Activated naive CD4-positive, alpha-beta T cell (primary cell): ENCODE results near the gene LIG3.
"Not testable (repeated sequence)": the region's sequence is repeated elsewhere in the genome, so short reads cannot be mapped to it uniquely, and the experiment has no call there.

Source experiments
- DNase-seq, 4 experiments: peaks; one replicate each; lab custom pipeline; 2025; lab: John Stamatoyannopoulos, UW

Gene LIG3

DNA sequence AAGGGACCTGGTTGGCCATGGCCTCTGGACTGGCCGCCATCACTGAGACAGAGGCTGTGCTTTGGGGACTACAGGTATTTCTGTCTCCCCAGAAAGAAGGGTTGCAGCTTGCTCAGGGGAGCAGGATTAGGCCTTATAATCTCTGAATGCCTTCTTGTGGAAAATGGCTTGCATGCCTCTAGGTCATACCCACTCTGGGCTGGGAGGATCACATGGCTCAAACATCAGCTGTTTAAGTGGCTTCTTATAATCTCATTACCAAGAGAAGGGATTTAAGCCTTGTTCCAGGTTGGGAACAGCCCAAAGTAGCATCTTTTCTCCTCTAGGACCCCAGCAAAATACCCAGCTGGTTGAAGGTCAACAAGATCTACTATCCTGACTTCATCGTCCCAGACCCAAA, 19.1 kb downstream of the LIG3 start:
- DNase-seq = no peak

DNA sequence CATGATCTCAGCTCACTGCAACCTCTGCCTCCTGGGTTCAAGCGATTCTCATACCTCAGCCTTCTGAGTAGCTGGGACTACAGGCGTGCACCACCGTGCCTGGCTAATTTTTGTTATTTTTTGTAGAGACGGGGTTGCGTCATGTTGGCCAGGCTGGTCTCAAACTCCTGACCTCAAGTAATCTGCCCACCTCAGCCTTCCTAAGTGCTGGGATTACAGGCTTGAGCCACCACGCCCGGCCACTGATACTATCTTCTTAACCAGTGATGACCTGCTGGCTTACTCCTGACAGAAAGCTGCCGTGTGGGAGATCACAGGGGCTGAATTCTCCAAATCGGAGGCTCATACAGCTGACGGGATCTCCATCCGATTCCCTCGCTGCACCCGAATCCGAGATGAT, 20.7 kb downstream of the LIG3 start:
- DNase-seq = not testable (repeated sequence)

DNA sequence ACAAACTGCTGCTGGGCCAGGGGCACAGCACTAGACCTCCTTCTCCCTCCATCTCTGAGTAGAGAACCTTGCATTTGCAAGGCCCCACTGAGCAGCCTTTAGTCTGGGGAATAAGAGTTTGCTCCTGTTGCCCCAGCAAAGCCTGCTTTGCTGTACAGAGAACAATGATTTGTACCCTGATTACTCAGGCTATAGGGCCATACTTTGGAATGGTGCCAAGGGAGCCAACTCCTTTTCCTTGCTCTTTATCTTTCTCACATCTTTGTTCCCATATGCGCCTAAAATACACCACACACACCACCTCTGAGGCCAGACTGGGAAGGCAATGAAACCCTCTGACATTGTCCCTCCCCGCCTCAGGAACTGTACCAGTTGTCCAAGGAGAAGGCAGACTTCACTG, 21.2 kb downstream of the LIG3 start:
- DNase-seq = no peak

DNA sequence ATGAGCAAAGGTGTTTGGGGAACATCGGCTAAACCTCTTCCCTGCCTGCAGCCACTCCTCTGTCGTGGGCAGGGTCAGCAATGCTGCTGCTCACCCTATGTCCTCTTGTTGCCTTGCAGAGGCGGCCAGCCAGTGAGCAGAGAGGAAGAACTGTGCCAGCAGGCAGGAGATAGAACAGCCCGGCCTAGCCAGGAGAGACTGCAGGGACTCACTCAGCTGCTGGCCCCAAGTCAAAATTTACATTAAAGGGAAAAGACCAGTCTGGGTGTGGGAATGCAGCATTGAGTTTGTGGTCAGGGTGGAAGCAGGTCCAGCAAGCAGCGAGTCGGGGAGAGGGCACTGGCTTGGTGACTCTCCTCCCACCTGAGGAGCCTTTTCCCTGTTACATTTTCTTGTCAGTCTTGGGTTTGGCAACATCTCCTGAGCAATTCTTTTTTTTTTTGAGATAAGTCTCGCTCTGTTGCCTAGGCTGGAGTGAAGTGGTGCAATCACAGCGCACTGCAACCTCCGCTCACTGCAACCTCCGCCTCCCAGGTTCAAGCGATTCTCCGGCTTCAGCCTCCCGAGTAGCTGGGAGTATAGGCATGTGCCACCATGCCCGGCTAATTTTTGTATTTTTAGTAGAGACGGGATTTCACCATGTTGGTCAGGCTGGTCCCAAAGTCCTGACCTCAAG, 22.7 kb downstream of the LIG3 start:
- no peak for DNase-seq

DNA sequence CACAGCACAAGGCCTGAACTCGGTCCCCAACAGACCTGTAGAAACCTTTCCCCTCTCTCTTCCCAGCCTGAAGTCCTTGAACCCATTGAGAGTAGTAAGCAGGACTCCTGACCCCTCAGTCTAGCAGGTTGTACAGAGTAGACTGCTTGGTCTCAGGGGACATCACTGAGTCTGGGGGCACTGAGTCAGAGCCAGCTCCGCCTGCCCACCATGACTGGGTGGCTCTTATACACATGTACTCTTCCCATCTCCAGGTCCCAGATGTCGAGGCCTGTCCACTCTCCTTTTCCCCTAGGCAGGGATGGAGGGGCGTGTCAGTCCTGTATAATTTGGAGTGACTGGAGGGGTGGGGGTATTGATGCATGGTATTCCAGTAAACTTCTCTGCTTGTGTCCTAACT, 23.5 kb downstream of the LIG3 start:
- no peak for DNase-seq

DNA sequence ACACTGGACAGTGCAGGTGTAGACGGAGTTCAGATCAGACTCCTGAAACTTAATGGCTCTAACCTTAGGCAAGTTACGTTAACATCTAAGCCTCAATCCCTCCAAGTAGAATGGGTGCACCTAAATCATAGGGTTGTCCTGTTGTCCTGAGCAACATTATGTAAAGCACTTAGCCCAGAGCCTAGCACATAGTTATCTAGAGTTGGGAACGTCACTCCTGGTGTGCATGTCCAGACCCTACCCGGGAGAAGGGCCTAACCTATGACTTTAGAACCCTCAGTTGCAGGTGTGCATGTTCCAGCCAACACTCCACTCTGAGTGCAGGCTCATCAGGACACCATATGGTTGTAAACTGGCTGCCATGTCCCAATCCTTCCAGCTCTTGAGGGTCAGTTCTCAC, 26.0 kb downstream of the LIG3 start:
- DNase-seq = no peak

DNA sequence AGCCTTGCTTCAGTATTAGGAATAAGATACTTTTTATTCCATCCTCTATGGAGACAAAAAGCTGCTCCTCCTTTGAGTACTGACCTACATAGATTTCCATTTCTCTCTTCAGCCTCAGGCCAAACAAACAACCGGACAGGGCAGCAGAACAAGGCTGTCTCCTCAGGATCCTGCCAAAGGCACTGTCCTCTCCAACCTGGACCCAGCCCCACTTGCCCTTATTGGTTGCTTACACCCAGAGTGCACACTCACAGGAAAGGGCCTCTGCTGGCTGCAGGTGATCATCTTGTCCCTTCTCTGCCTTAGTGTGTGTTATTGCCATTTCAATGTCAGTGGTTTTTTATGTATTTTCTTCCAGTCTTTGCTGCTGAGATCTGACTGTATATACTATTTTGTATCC, 26.6 kb downstream of the LIG3 start:
- DNase-seq = no peak

DNA sequence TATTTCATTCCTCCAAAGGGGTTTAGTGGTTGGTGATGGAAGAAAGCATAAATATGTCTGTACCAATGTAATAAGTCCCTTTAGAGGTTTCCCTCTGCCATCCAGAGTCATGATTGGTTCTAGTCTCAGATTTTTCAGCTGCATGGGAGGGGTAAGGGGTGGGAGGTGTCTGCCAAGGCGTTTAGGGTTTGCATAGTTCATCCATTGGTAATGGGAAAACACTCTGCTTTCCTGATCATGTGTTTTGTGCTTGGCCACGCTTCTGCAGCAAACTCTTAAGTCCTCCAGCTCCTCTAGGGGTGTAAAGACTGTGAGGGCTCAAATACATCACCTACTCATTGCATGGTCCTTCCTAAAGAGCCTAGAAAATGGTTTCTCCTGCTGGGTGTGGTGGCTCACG, 29.8 kb downstream of the LIG3 start:
- no peak for DNase-seq

DNA sequence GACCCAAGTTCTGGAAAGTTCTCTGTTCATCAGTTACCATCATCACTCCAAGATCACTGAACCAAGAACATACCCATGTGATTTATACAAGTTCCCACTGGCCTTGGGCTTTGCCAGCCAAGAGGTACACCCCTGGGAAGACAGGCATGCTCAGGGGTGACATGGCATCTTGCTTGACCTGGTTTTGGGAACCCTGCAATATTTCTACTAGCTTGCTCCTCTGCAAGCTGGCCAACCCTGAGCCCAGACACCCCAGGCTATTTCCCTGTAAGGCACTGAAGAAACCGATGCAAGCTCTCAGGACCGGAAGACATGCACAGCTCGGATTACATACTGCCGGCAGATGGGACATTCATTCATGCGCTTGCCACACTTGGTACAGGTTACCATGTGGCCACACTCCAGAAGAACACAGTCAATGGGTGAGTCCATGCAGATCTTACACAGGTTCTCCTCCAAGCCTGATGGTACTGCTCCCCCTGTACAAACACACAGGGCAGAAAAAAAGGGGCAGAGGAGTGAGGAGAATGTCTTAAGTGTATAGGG, 31.4 kb downstream of the LIG3 start:
- DNase-seq = no peak

DNA sequence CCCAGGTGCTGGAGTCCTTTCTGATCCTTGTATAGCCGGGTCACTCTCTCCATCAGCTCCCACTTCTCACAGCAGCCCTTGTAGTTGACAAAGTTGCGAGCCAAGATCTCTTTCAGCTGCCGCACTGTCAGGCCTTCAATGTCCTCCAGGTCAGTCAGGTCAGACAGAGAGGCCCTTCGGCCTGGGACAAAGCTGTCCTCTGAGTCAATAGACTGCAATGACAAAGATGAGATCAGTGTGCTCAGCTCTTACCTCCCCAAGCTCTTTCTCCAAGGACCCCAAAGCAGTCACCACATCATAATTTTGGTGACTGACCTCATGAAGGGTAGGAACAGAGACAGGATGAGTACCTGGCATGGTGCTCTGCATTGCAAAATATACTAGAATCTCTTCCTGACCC, 36.1 kb downstream of the LIG3 start:
- no peak for DNase-seq

DNA sequence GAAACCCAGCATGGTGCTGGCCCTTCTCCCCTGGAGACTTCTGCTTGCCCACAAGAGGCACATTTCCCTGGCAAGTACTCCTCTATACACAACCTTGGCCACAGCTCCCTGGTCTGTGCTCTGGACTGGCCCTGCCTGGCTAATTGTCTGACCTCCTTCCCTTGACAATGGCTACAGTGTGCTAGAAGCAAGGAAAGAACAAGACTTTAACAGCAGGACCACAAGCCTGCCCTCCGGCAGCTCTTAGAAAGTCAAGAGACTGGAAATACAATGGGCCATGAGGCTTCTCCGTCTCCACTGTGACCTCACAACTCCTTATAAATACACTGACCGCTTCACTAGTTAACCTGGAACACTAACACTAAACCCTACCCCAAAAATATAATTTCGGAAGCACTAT, 36.7 kb downstream of the LIG3 start:
- no peak for DNase-seq

DNA sequence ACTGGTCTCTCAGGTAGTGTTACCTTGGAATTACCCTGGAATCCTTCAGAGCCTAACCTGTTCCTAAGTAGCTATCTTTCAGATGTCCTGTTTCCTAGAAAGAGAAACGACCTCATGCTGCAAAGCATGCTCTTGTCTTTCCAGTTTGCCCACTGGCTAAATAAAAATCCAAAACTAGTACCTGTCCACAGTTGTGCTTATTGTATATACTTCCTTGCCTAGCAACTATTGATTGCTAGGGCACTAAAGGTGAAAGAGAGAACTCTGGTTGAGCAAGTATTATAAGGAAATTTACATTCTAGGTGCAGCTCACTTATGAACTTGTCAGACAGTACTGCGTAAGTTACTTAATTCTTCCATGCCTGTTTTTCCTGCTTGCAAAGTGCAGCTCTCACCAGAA, 38.5 kb downstream of the LIG3 start:
- DNase-seq = no peak

DNA sequence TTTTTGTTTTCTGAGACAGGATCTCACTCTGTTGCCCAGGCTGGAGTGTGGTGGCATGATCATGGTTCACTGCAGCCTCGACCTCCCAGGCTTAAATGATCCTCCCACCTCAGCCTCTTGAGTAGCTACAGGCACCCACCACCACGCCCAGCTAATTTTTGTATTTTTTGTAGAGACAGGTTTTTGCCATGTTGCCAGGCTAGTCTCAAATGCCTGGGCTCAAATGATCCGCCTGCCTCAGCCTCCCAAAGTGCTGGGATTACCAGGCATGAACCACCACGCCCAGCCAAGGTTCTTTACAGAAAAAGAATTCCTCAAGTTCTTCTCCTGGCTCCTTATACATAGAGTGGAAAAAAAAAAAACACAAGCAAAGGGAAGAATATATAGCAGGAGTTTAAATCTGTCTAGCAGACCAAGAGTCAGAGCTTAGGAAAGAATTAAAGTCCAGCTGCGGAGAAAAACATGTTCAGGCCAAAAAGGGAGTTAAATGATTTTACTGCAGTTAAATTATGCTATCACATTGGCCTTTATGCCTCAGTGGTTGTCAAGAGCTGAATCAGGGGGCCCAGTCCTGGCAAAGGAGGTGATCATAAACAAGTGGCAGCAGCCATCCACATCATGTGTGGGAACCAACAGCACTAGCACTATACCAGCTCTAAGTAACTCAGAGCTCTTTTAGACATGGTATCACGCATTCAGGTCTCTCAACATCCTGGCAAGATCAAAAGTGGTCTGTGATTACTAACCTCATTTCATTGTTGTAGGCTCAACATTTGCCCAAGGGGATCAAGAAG, 39.3 kb downstream of the LIG3 start:
- DNase-seq = no peak

DNA sequence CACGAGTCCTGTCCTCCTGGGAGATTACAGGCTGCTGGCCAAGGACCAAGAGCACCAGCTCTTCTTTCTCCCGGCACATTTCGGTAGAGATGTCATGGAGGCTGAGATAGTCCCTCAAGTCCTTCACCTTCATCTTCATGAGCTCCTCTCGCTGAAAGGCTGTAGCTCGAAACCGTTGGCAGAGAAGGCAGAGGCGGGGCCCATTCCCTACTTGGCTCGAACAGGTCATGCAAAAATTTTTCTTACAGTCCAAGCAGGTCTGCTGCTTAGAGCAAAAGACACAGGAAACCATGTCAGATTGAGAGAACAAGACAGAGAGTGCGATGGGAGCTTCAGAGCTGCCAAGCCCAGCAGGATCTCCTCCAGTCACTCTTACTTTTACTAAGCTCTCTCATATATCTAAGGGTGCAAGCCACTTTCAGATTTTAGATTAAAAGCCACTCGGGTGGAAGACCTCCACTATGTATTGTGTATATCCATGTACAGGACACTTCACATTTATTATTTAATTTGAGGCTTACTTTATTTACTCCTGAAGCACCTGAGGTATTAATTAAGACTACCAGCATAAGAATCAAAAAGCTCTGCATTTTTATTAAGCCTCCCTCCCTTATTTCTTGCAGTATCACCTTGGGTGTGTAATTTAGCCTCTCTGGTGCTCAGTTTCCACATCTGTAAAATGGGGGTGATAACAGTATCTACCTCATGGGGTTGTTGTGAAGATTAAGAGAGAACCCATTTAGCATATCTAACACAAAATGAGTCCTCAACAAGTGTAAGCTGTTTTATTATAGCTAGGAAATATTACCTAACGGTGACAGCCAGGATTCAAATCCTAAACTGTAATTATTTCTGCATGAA, 41.4 kb downstream of the LIG3 start:
- DNase-seq = no peak

DNA sequence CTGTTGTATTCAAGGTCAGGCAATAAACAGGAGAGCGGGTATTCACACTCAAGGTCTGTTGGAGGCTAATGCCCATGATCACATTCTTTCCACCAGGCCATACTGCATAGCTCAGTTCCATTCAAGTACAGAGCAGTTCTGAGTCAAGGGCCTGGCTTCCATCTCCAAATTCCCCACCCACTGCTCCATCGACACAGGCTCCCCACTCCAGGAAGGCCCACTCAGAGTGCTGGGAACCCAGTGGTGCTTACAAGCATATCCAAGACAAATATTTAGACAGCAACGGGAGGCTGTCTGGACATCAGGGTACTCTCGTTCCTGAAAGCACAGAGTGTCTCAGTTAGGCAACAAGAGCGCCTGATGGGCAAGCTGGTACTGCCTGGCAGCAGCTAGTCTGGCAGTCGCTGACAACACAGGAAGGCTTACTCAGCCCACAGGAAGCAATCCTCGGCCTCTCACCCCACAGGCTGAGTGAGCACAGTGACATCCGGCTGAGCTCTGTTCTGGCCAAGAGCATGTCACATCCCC, 42.3 kb downstream of the LIG3 start:
- DNase-seq = peak; percentile 22 to 53 (median 32)

DNA sequence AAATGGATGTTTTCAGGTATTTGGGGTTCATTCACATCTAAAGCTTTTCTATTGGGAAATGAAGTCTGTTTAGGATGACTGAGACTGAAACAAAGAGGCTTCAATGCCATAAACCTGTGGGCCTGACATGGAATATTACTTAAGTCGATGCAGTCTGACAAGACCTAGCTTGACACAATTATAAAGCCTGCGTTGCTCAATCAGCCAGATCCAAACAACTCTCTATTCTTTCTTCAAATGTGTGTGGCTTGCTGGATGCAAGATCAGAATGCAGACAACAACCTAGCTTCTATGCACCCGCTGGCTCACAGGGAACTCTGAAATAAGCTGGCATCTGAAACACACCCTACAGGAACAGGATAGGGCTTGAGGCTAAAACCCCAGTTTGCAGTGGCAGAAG, 43.2 kb downstream of the LIG3 start:
- no peak for DNase-seq

DNA sequence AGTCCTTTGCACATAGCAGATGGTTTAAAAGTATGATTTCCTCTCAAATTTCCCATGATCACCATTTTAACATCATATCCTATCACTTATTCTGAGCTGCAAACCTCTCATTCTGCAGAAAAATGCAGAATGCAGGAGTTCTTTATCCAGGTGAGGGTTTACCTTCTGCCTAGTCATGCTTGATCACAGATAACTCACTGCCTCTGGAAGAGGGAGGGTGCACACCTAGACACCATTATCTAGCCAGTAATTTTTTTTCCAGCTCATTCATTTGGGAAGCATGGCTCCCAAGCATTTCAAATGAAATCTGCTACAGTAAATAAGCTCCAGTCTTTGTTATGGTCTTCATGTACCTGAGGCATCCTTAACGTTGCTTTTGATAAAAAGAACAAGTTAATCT, 45.2 kb downstream of the LIG3 start:
- DNase-seq = no peak

DNA sequence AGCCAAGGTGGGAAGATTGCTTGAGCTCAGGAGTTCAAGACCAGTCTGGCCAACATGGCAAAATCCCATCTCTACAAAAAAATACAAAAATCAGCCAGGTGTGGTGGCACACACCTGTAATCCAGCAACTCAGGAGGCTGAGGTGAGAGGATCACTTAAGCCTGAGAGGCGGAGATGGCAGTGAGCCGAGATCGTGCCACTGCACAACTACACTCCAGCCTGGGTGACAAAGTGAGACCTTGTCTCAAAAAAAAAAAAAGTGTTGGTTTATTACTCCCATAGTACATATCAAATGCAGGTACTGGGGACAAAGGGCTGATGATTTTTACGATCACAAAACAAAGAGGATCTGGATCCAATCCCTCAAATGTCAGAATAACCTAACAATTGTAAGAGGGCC, 47.8 kb downstream of the LIG3 start:
- DNase-seq = not testable (repeated sequence)

DNA sequence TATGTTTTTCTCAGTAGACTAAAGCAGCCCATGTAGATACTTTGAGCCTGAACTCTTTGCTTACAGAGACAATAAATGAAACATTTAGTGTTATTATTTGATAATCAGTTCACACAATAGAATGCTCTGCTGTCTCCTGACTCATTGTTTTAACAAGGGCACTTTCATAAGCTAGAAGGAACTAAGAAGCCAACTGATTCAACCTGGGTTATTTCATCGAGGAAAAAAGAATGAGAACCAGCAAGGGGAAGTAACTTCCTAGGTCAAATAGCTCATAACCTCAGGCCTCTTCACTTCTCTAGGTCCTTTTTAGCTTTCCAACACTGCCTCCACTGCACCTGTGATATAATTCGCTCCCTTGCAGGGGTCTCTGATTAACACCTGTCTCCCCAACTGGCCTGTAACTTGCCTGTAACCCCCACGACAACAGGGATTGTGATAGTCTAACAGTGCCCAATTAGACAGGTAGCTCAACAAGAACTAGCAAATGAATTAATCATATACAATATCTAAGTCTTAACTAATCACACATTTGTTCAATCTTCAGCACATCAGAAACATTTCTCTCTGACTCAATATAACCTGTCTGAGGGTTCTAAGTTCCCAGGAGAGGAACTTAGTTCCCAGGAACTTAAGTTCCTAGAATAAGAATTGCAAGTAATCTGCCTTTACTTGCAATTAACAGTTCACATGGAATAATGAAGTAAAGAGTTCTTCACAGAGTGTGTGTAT, 48.4 kb downstream of the LIG3 start:
- no peak for DNase-seq

DNA sequence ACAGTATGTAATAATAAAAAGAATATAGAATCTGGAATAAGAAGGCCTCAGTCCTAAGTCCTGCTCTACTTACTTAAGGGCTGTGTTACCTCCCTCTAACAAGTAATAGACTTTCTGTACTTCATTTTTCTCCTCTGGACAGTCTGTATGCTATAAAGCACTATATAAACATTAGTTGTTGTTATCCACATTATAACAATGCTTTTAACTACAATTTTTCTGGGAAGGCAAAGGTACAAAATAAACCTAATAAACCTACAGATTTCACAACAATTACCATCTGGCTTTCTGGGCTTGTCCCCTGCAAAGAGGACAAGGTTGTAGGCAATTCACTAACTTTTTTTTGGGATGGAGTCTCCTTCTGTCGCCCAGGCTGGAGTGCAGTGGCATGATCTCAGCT, 50.5 kb downstream of the LIG3 start:
- DNase-seq = no peak

DNA sequence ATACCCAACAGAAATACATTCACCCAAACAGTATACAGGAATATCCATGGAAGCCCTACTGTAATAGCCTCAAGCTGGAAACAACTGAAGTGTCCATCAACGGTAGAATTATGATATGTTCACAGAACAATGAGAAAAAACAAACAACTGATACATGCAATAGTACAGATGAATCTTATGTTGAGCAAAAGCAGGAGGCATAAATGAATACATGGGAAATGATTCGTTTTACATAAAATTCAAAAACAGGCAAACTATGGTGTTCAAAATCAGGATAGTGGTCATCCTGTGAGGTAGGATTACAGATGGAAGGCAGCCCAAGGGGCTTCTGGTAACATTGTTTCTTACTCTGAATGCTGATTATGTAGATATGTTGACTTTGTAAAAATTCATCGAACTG, 58.1 kb downstream of the LIG3 start:
- no peak for DNase-seq

DNA sequence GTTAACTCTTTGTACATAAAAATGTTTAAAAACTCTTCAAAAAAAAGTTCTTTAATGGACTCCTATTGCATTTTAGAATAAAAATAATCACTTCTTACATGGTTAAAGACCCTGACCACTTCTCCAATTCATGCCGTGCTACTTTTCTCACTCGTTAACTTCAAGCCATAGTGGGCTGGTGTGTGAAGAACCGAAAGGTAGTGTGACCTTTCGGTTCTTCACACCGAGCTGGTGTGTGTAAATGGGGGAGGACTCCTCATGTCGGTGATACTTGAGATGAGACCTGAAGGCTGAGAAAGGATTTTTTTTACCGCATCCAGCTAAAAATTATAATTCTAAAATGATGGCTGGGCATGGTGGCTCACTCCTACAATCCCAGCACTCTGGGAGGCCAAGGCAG, 61.1 kb downstream of the LIG3 start:
- DNase-seq = no peak
